Glutamatergic neuron (in vitro differentiated cells): ENCODE data around the gene MLN. TPM values are rescaled to one million over a fixed set of nuclear protein-coding genes. Genes with fewer than 3 reads are reported as not detected.
A peak's percentile ranks its signal among the peaks of the same experiment; 100 is the strongest.

Experiments used
- DNase-seq: peaks from one replicate; pipeline ENCODE4 v3.0.0; 2022
- H3K27ac Mint-ChIP-seq: one replicate; pipeline ENCODE4 v1.8.0; 2020; ENCODE audit warnings: mild to moderate bottlenecking, mixed read lengths, inconsistent platforms; ENCODE audit not compliant: unreplicated experiment
- H3K27me3 Mint-ChIP-seq: one replicate; pipeline ENCODE4 v1.8.0; 2020; ENCODE audit warnings: mild to moderate bottlenecking, moderate library complexity, mixed read lengths, inconsistent platforms; ENCODE audit not compliant: unreplicated experiment
- H3K36me3 Mint-ChIP-seq: one replicate; pipeline ENCODE4 v1.8.0; 2020; ENCODE audit warnings: mild to moderate bottlenecking, mixed read lengths, inconsistent platforms; ENCODE audit not compliant: unreplicated experiment
- H3K4me1 Mint-ChIP-seq: one replicate; pipeline ENCODE4 v1.8.0; 2020; ENCODE audit warnings: mild to moderate bottlenecking, low read depth, mixed read lengths, inconsistent platforms; ENCODE audit not compliant: unreplicated experiment
- H3K4me3 Mint-ChIP-seq: one replicate; pipeline ENCODE4 v1.8.0; 2020; ENCODE audit warnings: mild to moderate bottlenecking, mixed read lengths, inconsistent platforms; ENCODE audit not compliant: unreplicated experiment
- H3K9me3 Mint-ChIP-seq: one replicate; pipeline ENCODE4 v1.8.0; 2020; ENCODE audit warnings: mild to moderate bottlenecking, moderate library complexity, mixed read lengths, inconsistent platforms; ENCODE audit not compliant: unreplicated experiment
- CTCF ChIP-seq: fragments of 200-600 bp; sonication (generic); IDR thresholded peaks from one replicate; pipeline ENCODE4 v1.5.0; 2021; ENCODE audit not compliant: partially characterized antibody, unreplicated experiment
- total RNA-seq: library from RNA; stranded (reverse); fragmentation: NEBNext Ultra II Directional; extraction: Animal tissue kit (Norgen Biotek cat#: 25700); gene quantifications from one replicate; pipeline ENCODE4 v1.2.1, GENCODE V29; 2021; ENCODE audit not compliant: unreplicated experiment

The MLN gene
- total RNA-seq, 1 donor from 2014 or later, result not detected

GRCh38 chr6:33747823-33748222, 56.0 kb downstream of the MLN start:
- peaks cover 10% of the 10 kb centered on the region for H3K9me3 Mint-ChIP-seq

GRCh38 chr6:33746651-33747100, 57.1 kb downstream of the MLN start, which contains the start of gene IP6K3:
Gene IP6K3, minus strand, starts transcription at chr6:33746905. Its CDS starts 11,429 bp downstream, at chr6:33735476.
- Mint-ChIP-seq H3K27ac (peak within 1 kb of the TSS; percentile 94), H3K36me3 (no peaks in the 10 kb centered on the region), H3K9me3 (peaks cover 10% of the 10 kb centered on the region), H3K27me3 (peaks cover 19% of the 10 kb centered on the region), H3K4me3 (peak within 1 kb of the TSS; percentile 80), H3K4me1 (peaks cover 63% of the 10 kb centered on the region)
- TF ChIP-seq CTCF, result no peak
- peak; percentile 48 for DNase-seq

More at GRCh38 chr6:33747823-33748222, 56.0 kb downstream of the MLN start:
- Mint-ChIP-seq H3K4me1 (peaks cover 60% of the 10 kb centered on the region), H3K36me3 (no peaks in the 10 kb centered on the region), H3K4me3 (peak overlapping the region; percentile 8), H3K27me3 (peaks cover 16% of the 10 kb centered on the region), H3K27ac (no peak overlapping the region)
- no peak for DNase-seq
- TF ChIP-seq CTCF, result no peak

DNA sequence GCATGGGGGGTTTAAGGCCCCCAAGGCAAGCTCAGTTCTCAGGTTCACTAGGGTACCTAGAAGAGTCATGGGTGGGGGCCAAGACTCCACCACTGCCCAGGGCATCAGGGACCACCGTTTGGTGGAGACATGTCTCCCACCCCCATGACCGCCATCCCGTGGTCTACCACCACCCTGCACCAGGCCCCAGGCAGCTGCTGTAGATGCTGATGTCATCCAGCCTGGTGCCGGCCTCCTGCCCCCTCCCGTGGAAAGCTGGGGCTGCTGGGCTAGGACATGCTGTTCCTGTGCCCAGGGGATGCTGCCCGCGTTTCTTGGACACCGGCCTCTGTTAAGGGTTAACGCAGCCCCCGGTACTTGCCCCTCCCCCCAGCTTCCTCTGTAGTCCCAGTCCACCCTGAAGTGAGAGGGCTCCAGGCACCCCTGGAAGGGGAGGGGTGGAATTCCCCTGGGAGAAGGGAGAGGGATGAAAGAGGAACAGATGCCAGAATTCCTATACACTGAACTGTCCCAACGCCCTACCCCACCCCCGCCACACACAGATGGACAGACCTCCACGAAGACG, 57.7 kb downstream of the MLN start:
- TF ChIP-seq CTCF, result no peak
- Mint-ChIP-seq H3K27ac (no peak overlapping the region), H3K9me3 (peaks cover 10% of the 10 kb centered on the region), H3K4me3 (no peak overlapping the region), H3K36me3 (no peaks in the 10 kb centered on the region), H3K27me3 (peaks cover 19% of the 10 kb centered on the region), H3K4me1 (peaks cover 59% of the 10 kb centered on the region)
- peak; percentile 62 for DNase-seq

DNA sequence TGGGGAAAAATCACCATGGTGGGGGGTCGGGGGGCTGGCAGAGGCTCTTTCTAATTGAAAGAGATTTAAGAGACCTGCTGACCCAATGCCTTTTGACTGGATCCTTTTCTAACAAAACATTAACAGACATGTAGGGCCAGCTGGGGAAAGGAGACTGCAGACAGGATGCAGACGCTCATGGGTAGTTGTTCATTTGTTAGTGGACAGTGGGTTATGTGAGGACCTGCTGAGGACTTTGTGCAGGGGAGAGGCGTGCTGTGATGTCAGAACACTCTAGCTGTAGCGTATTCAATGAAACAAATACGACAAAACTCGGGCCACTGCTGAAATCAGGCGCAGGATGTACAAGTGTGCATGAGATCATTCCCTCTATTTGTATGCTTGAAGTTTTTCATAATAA, 58.3 kb downstream of the MLN start:
- no peak for DNase-seq
- Mint-ChIP-seq H3K36me3 (no peaks in the 10 kb centered on the region), H3K4me3 (peak overlapping the region; percentile 80), H3K9me3 (peaks cover 10% of the 10 kb centered on the region), H3K27me3 (peaks cover 18% of the 10 kb centered on the region), H3K27ac (peak overlapping the region; percentile 94), H3K4me1 (peaks cover 56% of the 10 kb centered on the region)
- TF ChIP-seq CTCF, result no peak

DNA sequence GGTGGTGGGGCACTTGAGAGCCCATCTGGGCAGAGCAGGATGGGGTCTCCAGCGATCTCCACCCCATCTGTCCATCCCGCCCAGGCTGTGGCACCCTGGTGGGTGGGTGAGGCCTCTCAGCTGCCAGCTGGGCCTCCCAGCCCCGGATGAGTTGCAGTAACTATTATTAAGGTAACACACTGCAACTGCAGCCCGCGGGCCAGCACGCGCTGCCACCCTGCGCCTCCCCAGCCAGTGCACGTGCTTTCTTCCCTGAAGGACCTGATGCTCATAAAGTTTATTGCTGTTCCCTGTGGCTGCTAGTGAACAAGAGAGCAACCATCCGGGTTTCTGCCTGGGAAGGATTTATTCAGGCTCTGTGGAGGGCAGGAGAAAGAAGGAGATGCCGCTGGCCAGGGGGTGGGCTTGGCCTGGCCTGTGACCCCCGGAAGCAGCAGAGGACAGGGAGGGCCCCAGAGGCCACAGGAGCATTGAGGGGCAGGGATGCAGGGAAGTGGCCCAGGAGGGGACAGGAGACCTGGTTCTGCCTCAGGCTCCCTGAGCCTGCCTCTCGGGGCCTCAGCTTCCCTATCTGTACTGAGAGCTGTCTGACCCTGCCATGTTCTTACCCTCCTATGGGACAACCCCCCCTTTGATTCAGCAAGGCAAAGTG, 58.8 kb downstream of the MLN start:
- Mint-ChIP-seq H3K27ac (no peak overlapping the region), H3K4me1 (peaks cover 56% of the 10 kb centered on the region), H3K9me3 (peaks cover 10% of the 10 kb centered on the region), H3K4me3 (peak overlapping the region; percentile 80), H3K36me3 (no peaks in the 10 kb centered on the region), H3K27me3 (peaks cover 13% of the 10 kb centered on the region)
- no peak for TF ChIP-seq CTCF
- no peak for DNase-seq
